IgD-negative memory B cell (primary cell): ENCODE results near the gene GUCY1B1. TPM values are rescaled to one million over a fixed set of nuclear protein-coding genes. Genes with fewer than 3 reads are reported as not detected.

Experiments used
- H3K27ac Mint-ChIP-seq, 3 donors: one replicate each; pipeline ENCODE4 v1.8.0; 2020 to 2022; ENCODE audit warnings: mild to moderate bottlenecking in 3 of 3, mixed read lengths in 3 of 3, moderate library complexity in 1 of 3
- H3K27me3 Mint-ChIP-seq: one replicate; pipeline ENCODE4 v1.8.0; 2021; ENCODE audit warnings: mixed read lengths
- H3K36me3 Mint-ChIP-seq: one replicate; pipeline ENCODE4 v1.8.0; 2020; ENCODE audit warnings: mild to moderate bottlenecking, mixed read lengths
- H3K4me1 Mint-ChIP-seq, 3 donors: one replicate each; pipeline ENCODE4 v1.8.0; 2020 to 2022; ENCODE audit warnings: mixed read lengths in 3 of 3, mild to moderate bottlenecking in 1 of 3
- H3K4me3 Mint-ChIP-seq, 4 donors: one replicate each; pipeline ENCODE4 v1.8.0; 2020 to 2022; ENCODE audit warnings: mild to moderate bottlenecking in 4 of 4, mixed read lengths in 4 of 4, moderate library complexity in 3 of 4
- H3K9me3 Mint-ChIP-seq, 3 donors: one replicate each; pipeline ENCODE4 v1.8.0; 2020 to 2021; ENCODE audit warnings: mixed read lengths in 3 of 3, mild to moderate bottlenecking in 1 of 3
- polyA plus RNA-seq: library from polyadenylated mRNA; unstranded; fragments of 300-500 nt; fragmentation: Illumina TruSeq; gene quantifications from one replicate; pipeline ENCODE4 v1.2.3, GENCODE V29; 2021

The GUCY1B1 gene
- 0.31 TPM for polyA plus RNA-seq

DNA sequence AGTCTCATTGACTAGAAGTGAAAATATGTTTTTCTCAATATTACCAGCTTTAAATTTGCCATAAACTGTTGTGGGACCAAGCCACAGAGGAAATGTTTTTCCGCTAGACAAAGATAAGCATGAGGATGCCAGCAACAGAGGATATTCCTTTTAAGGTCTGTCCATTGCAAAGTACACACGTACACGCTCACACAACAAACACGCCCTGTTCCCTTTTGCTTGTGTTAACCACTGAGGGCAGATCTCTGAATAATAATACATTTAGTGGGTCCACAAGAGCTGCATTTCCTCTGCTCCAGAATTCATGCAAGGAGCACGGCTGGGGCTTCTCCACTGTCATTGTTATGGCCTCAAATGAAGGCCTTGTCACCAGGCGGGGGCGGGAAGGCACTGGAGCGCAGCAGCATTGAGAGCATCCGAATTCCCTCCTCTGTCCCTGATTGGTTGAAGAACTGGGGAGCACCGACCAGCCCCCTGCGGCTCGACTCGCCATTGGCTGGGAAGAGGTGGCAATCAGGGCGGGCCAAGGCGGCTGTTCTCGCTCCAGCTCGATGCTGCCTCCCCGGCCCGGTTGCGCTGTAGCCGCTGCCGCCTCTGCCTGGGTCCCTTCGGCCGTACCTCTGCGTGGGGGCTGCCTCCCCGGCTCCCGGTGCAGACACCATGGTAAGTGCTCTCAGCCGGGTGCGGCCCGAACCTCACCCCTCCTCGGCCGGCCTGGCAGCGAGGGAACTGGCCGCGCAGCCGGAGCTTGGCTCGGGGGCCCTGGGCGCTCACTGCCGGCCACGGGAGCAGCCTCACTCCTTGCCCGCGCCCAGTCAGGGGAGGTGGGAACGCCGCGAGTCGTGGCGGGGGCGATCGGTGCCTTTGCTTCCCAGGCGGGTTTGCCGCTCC lies at the start of gene GUCY1B1:
Gene GUCY1B1, plus strand, starts transcription at position 541 of the 891 bp plus-strand sequence. Its CDS starts 120 bp downstream, at position 661.
- peaks cover 4% of the 10 kb centered on the region for H3K27me3 Mint-ChIP-seq
- peaks cover 0 to 5% (median 3%) of the 10 kb centered on the region in 3 donors for H3K4me1 Mint-ChIP-seq
- H3K36me3 Mint-ChIP-seq: peaks cover 2% of the 10 kb centered on the region
- no peak within 1 kb of the TSS for H3K27ac Mint-ChIP-seq
- H3K4me3 Mint-ChIP-seq: peak within 1 kb of the TSS; percentile 60 to 79 (median 67)
- H3K9me3 Mint-ChIP-seq: peaks cover 0 to 2% (median 0%) of the 10 kb centered on the region in 3 donors

DNA sequence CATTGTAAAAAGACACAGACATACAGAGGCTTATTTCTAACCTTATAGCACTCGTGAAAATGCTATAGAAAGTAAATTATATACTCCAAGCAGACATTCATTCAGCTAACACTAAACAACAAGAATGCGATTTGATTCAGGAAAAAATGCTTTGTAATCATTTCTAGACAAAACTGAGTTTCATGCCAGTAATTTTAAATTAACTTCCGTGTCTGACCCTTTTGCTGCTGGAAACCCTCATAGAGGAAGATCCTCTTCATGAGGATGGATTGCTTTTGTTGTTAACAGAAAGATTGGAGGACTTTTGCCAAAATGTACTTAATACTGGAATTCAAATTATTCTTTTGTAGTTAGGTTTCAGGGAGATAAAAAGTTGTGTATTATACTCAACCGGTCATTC lies 48.9 kb upstream of the GUCY1B1 start:
- Mint-ChIP-seq H3K4me3 (peak overlapping the region in 1 of 4 donors; percentile 56), H3K4me1 (no peaks in the 10 kb centered on the region), H3K36me3 (no peaks in the 10 kb centered on the region), H3K9me3 (no peaks in the 10 kb centered on the region), H3K27ac (no peak overlapping the region), H3K27me3 (peaks cover 1% of the 10 kb centered on the region)

DNA sequence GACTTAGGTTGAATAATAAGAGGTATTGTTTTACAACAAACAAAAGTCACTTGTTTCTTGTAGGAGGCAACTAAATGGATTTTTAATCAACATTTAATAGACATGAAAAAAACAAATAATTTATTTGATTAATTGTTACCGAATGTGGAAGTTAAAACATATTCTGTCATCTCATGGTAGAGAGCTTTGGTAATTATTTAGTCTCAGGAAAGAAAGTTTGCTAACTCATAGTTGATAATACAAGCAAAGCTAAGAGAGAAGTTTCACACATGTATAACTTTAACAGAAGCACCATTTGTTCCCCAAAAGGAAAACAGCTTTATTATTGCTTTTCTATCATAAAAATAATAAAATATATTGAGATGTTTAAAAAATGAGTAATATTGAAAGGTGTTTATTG lies 47.3 kb upstream of the GUCY1B1 start:
- Mint-ChIP-seq H3K36me3 (no peaks in the 10 kb centered on the region), H3K4me3 (no peak overlapping the region), H3K4me1 (no peaks in the 10 kb centered on the region), H3K27me3 (peaks cover 1% of the 10 kb centered on the region), H3K9me3 (no peaks in the 10 kb centered on the region), H3K27ac (no peak overlapping the region)

DNA sequence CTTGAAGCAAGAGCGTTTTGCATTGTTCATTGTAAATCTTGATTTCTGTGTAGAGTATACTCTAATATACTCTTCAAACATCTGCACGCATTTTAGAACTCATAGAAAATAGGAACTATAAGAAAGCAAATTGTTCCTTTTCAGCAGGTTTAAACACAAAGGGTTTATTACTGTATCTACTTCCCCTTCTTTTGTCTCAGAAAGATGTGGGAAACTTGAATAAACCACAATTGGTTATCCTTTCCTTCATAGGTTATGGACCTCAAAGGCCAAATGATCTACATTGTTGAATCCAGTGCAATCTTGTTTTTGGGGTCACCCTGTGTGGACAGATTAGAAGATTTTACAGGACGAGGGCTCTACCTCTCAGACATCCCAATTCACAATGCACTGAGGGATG lies 46.0 kb upstream of the GUCY1B1 start:
- H3K27ac Mint-ChIP-seq: no peak overlapping the region
- H3K4me3 Mint-ChIP-seq: no peak overlapping the region
- H3K27me3 Mint-ChIP-seq: peaks cover 1% of the 10 kb centered on the region
- H3K4me1 Mint-ChIP-seq: no peaks in the 10 kb centered on the region
- no peaks in the 10 kb centered on the region for H3K9me3 Mint-ChIP-seq
- H3K36me3 Mint-ChIP-seq: no peaks in the 10 kb centered on the region

DNA sequence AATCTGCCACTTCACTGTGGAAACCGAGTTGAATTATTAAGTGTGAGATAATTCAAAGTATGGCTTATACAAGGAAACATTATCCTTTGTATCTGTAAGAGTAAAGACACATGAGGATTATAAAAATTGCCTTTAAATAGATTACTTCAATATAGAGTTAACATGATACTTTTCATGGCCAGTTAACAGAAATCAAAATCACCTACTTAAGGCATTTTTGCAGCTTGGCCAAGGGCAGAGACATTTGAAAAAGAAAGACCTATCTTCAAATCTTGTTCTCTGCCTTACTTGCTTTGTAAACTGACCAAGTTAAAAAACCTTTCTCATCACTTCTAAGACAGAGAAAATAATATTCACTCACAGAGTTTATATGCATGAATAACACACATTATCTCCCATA lies 44.9 kb upstream of the GUCY1B1 start:
- H3K36me3 Mint-ChIP-seq: no peaks in the 10 kb centered on the region
- no peaks in the 10 kb centered on the region for H3K4me1 Mint-ChIP-seq
- H3K27ac Mint-ChIP-seq: no peak overlapping the region
- no peak overlapping the region for H3K4me3 Mint-ChIP-seq
- H3K9me3 Mint-ChIP-seq: no peaks in the 10 kb centered on the region
- peaks cover 1% of the 10 kb centered on the region for H3K27me3 Mint-ChIP-seq

DNA sequence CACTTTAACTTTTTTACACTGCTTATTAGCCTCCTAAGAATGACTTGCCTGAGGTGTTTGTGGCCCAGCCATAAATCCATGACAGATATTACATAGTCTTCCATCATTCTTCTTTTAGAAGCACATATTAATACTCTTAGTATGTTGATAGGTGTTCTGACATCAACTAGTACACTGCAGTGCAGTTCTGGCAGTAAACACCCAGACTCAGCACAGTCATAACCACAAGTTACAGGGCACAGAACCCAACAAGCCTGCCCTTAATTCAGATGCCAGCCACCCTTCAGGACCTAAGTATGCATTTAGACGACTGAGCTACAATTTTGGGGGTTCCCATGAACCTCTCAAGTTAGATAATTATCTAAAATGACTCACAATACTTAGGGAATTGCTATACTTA lies 36.5 kb upstream of the GUCY1B1 start:
- H3K27ac Mint-ChIP-seq: no peak overlapping the region
- no peak overlapping the region for H3K4me3 Mint-ChIP-seq
- H3K36me3 Mint-ChIP-seq: no peaks in the 10 kb centered on the region
- H3K4me1 Mint-ChIP-seq: no peaks in the 10 kb centered on the region
- H3K27me3 Mint-ChIP-seq: peaks cover 3% of the 10 kb centered on the region
- peaks cover 0 to 2% (median 1%) of the 10 kb centered on the region in 3 donors for H3K9me3 Mint-ChIP-seq

DNA sequence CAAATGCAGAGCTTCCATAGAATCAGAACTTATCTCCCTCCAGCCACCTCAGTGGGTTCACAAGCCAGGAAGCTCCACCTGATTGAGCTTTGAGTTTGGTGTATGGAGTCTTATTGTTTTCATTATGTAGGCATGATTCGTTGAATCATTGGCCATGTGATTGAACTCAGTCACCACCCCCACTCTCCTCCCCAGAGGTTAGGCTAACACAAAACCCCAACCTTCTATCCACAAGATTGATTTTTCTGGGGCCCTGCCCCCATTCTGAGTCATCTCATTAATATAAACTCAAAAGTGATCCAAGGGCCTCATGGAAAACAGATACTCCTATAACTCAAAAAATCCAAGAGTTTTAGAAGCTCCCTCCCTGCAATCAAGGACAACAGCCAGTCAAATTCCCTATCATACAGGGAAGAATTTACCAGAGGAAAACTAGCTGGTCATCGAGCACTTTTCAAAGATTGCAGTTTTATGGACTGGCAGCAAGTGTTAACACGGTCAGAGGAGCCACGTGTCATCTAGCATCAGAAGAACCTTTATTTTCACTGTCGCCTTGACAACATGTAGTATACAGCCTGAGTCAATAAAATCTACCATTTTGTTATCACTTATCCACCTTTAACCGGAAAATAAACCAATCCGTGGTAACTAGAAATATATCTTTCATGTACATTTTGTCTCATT lies 35.9 kb upstream of the GUCY1B1 start:
- Mint-ChIP-seq H3K4me1 (no peaks in the 10 kb centered on the region), H3K36me3 (no peaks in the 10 kb centered on the region), H3K9me3 (peaks cover 0 to 2% (median 1%) of the 10 kb centered on the region in 3 donors), H3K27me3 (peaks cover 3% of the 10 kb centered on the region), H3K4me3 (no peak overlapping the region), H3K27ac (no peak overlapping the region)

DNA sequence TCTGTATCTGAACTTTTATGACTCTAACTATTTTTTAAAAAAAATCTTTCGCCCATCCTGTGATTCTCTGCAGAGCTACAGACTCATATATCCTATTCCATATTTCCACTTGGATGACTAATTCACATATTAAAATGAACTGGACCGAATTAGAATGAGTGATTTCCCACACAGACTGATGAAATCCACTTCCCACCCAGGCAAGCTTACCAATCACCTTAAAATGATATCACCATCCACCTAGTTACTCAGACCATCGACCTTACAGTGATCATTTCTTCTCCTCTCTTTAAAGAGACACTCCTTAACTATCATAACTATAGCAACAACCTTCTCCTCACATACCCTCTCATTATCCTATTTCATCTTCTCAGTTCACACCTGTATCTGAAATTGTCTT lies 34.1 kb upstream of the GUCY1B1 start:
- Mint-ChIP-seq H3K27me3 (peaks cover 3% of the 10 kb centered on the region), H3K36me3 (no peaks in the 10 kb centered on the region), H3K27ac (no peak overlapping the region), H3K4me3 (no peak overlapping the region), H3K4me1 (no peaks in the 10 kb centered on the region), H3K9me3 (peaks cover 0 to 2% (median 1%) of the 10 kb centered on the region in 3 donors)

DNA sequence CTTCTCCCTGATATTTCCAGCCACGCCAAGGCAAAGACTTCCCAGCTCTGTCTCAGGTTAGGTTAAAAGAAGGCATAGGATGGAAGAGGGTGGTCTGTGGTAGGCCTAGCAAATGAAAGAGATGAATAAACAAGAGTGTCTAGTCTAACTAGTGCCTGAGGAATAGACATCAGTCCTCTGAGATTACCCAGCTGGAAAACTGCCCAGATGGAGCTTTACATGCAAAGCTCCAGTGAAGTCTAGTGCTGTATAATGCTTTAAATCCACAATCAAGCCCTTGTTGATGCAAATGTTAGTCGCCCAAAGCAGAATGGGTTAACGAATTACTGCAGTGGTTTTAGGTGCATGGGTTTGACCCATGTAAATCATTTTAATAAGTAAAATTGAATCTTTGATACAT lies 24.8 kb upstream of the GUCY1B1 start:
- peaks cover 2% of the 10 kb centered on the region for H3K27me3 Mint-ChIP-seq
- no peak overlapping the region for H3K27ac Mint-ChIP-seq
- no peaks in the 10 kb centered on the region for H3K9me3 Mint-ChIP-seq
- no peak overlapping the region for H3K4me3 Mint-ChIP-seq
- no peaks in the 10 kb centered on the region for H3K36me3 Mint-ChIP-seq
- H3K4me1 Mint-ChIP-seq: no peaks in the 10 kb centered on the region

DNA sequence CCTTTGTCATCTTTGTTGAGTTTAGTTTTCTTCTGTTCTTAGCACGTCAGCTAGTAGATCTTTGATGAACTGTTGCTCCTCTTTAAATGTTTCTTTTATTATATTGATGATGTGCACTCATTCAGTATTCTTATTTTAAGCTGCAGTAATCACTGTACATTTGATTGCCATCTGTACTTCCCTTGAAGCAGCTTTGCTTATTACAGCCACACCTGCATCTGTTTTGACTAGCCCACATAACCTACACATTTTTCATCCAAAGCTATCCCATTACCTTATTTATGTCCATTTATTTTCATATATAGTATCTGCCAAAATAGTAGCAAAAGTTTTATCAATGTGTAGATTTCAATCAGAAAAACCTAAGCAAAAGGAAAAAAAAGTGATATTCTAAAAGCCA lies 23.9 kb upstream of the GUCY1B1 start:
- H3K27ac Mint-ChIP-seq: no peak overlapping the region
- no peak overlapping the region for H3K4me3 Mint-ChIP-seq
- H3K4me1 Mint-ChIP-seq: no peaks in the 10 kb centered on the region
- peaks cover 2% of the 10 kb centered on the region for H3K27me3 Mint-ChIP-seq
- H3K9me3 Mint-ChIP-seq: no peaks in the 10 kb centered on the region
- no peaks in the 10 kb centered on the region for H3K36me3 Mint-ChIP-seq

DNA sequence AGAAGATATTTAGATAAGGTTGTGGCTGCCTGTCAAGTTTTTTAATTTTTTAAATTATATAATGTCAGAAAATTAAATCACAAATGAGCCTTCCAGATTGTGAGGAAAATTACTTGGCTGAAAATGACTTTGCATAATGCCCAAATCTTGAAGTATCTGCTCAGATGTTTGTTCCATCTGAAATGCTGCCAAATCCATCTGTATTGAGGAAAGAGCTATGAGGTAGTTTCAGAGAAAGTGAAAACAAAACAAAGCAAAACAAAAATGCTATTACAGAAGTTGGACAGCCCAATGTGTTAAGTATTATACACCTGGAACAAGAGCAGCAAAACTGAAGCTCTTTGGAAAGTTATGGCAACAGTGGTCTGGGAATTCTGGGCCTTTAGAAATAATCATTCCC lies 23.3 kb upstream of the GUCY1B1 start:
- H3K27me3 Mint-ChIP-seq: peaks cover 2% of the 10 kb centered on the region
- no peak overlapping the region for H3K27ac Mint-ChIP-seq
- H3K9me3 Mint-ChIP-seq: no peaks in the 10 kb centered on the region
- H3K36me3 Mint-ChIP-seq: no peaks in the 10 kb centered on the region
- H3K4me1 Mint-ChIP-seq: no peaks in the 10 kb centered on the region
- no peak overlapping the region for H3K4me3 Mint-ChIP-seq

DNA sequence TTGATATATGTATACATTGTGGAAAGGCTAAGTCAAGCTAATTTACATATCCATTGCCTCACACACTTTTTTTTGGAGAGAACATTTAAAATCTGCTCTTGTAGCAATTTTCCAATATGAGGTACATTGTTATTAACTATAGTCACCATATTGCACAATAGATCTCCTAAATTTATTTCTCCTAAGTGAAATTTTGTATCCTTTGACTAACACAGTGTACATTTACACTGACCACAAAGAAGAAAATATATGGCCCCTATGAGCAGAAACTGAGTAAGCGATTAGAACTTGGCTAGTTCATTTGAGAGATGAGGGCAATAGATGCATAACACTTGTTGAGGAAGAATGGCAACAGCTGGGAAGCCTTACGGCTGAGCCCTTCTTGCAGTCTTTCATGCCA lies 20.3 kb upstream of the GUCY1B1 start:
- no peaks in the 10 kb centered on the region for H3K4me1 Mint-ChIP-seq
- no peaks in the 10 kb centered on the region for H3K36me3 Mint-ChIP-seq
- H3K4me3 Mint-ChIP-seq: no peak overlapping the region

DNA sequence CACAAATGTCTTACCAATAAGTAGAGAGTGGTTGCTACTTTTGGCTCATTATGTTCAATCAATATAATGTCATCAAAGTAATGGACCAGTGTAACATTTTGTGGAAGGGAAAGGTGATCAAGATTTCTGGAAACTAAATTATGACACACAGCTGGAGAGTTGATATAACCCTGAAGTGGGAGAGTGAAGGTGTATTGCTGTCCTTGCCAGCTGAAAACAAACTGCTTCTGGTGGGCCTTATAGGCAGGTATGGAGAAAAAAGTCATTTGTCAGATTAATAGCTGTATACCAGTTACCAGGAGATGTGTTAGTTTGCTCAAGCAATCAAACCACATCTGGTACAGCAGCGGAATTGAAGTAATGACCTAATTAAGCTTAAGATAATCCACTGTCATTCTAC lies 17.3 kb upstream of the GUCY1B1 start:
- no peaks in the 10 kb centered on the region for H3K36me3 Mint-ChIP-seq
- H3K9me3 Mint-ChIP-seq: no peaks in the 10 kb centered on the region
- no peaks in the 10 kb centered on the region for H3K27me3 Mint-ChIP-seq
- no peaks in the 10 kb centered on the region for H3K4me1 Mint-ChIP-seq
- H3K4me3 Mint-ChIP-seq: no peak overlapping the region
- no peak overlapping the region for H3K27ac Mint-ChIP-seq

More for the DNA sequence above, 20.3 kb upstream of the GUCY1B1 start:
- H3K9me3 Mint-ChIP-seq: no peaks in the 10 kb centered on the region
- no peak overlapping the region for H3K27ac Mint-ChIP-seq
- no peaks in the 10 kb centered on the region for H3K27me3 Mint-ChIP-seq

DNA sequence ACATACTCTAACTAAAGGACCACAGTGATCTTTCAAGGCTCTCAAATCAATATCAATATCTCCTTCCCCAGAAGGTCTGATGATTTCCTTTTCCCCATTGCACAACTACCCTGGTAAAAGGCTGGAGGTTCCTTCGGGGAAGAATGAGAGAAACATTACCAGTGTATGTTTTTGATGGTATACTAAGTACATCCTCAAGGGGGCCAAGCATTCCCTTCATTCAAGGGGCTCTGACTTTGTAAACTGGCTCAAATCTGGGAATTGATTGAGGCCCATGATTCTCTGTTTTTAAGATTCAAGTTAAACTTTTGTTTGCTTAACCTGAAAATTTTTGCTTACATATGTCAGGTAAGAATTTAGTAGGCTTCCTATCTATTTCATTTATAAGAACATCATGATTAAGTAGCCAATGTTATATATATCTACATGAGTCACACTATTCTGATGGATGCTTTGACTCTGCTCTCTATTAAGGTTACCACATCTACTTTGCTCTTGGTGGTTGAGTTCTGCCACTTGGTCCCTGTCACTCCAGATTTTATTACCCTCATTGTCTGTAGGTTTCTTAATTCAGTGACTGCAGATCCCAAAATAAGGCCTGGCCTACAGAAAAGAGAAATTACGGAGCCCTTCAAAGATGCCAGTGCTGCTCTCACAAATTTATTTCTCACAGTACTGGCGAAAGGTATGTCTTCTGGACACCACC lies 16.4 kb upstream of the GUCY1B1 start:
- H3K4me1 Mint-ChIP-seq: no peaks in the 10 kb centered on the region
- no peaks in the 10 kb centered on the region for H3K27me3 Mint-ChIP-seq
- H3K36me3 Mint-ChIP-seq: no peaks in the 10 kb centered on the region
- H3K4me3 Mint-ChIP-seq: no peak overlapping the region
- no peak overlapping the region for H3K27ac Mint-ChIP-seq
- no peaks in the 10 kb centered on the region for H3K9me3 Mint-ChIP-seq

DNA sequence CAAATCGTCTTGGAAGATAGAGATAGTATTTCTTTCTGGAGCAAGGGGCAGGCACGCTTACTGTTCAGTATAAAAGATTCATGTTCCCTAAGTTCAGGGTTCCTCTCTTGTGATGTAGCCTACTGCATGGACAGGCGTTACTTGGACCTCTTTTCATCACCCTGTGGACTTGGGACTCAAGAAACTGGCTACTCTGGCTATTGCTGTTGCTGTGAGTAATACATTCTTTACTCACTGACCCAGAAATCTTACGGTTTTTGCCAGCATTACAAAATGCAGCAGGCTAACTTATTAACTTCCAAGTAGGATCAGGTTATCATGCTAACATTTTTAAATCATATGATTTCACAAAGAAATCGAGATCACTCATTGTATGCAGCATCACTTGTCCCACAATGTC lies 12.8 kb upstream of the GUCY1B1 start:
- no peak overlapping the region for H3K27ac Mint-ChIP-seq
- H3K36me3 Mint-ChIP-seq: no peaks in the 10 kb centered on the region
- H3K4me1 Mint-ChIP-seq: no peaks in the 10 kb centered on the region
- no peaks in the 10 kb centered on the region for H3K27me3 Mint-ChIP-seq
- H3K9me3 Mint-ChIP-seq: no peaks in the 10 kb centered on the region
- H3K4me3 Mint-ChIP-seq: no peak overlapping the region
